Measurements from ENCODE around the gene DSTN.

The DSTN gene

DNA sequence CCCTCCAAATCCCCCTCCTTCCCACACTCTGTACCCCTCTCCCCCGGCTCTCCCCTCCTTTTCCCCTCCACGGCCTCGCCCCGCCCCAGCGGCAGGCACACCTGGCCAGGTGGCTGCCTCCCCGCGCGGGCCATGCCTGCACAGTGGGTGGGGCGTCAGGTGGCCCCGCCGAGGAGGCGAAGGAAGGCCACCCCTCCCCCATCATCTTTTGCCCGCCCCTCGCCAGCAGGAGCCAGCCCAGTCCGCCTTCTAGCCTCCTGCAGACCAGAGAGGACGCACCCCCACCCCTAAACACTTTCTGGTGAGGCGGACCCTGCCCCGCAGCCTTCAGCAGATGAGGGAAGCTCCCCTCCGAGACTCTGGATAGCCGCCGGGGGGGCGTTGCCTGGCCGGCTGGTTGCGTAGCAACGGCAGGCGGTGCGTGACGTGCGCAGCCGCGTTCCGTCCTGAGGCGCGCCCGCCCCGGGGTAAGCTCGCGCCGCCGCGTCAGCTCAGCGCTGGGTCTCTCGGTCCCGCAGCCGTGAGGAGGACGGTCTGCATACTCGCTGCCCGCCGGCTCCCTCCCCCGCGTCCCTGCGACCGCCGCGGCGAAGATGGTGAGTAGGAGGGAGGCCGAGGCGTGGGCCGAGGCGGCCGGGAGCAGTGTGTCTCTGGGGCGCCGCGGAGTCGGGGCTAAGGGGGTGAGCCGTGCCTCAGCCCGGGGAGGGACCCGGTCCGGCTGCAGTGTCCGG, at the start of gene DSTN:
Gene DSTN, plus strand, starts transcription at position 460 of the 731 bp plus-strand sequence. Its CDS starts 134 bp downstream, at position 594.
- Histone ChIP-seq H3K9ac (ENCODE audit: low read depth, low read length) (peak within 1 kb of the TSS; percentile 84), H3K9me3 (ENCODE audit: control insufficient read depth, insufficient read depth, low read length) (no peaks in the 10 kb centered on the region), H3K4me3 (ENCODE audit: low read depth, low read length) (peak within 1 kb of the TSS; percentile 82), H3K27me3 (ENCODE audit: control insufficient read depth, insufficient read depth, low read length) (no peaks in the 10 kb centered on the region), H3K4me1 (ENCODE audit: control insufficient read depth, insufficient read depth, low read length) (peaks cover 38% of the 10 kb centered on the region), H3K36me3 (ENCODE audit: control insufficient read depth, insufficient read depth, low read length) (no peaks in the 10 kb centered on the region), H3K27ac (ENCODE audit: low read depth, low read length) (peak within 1 kb of the TSS; percentile 96)

DNA sequence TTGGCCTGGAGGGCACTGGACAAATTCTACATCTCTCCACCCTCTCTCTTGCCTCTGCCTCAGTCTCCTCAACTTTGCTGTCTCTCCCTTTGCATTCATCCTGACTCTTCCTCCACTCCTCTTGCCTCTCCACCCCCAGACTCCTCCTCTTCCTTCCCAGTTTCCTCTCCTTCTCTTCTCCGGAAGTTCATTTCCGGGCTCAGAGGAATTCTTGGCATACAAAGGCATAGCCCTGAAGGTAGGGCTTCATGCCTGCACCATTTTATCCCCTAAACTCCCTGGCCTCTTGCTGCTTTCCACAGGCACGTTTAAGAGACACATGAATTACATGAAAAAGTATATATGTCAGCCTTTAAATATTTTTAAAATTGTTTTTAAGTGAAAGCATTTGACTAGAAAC, 49.3 kb upstream of the DSTN start:
- Histone ChIP-seq H3K36me3 (ENCODE audit: control insufficient read depth, insufficient read depth, low read length) (no peaks in the 10 kb centered on the region), H3K4me1 (ENCODE audit: control insufficient read depth, insufficient read depth, low read length) (peaks cover 6% of the 10 kb centered on the region; the same call in 1 of the 2 replicates), H3K27me3 (ENCODE audit: control insufficient read depth, insufficient read depth, low read length) (no peaks in the 10 kb centered on the region), H3K4me3 (ENCODE audit: low read depth, low read length) (no peak overlapping the region), H3K27ac (ENCODE audit: low read depth, low read length) (no peak overlapping the region), H3K9ac (ENCODE audit: low read depth, low read length) (no peak overlapping the region), H3K9me3 (ENCODE audit: control insufficient read depth, insufficient read depth, low read length) (no peaks in the 10 kb centered on the region)

DNA sequence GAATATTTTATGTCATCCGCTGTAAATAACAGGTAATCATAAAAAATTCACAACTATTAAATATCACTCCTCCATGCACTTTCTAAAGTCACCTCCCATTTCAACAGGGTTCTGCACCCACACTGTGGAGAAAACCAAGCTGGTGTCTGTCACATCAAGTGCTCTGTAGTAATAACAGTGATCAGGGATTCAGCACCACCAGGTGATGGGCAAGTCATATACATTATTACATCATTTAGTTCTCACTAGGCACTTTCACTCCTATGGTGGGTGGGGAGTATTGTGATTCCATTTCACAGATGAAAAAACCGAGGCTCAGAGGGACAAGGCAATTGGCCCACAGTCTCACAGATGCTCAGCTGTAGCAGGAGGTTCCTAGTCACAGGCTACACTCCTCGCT, 47.3 kb upstream of the DSTN start:
- H3K27ac ChIP-seq (ENCODE audit: low read depth, low read length): no peak overlapping the region
- no peak overlapping the region for H3K9ac ChIP-seq (ENCODE audit: low read depth, low read length)
- no peaks in the 10 kb centered on the region for H3K36me3 ChIP-seq (ENCODE audit: control insufficient read depth, insufficient read depth, low read length)
- H3K4me1 ChIP-seq (ENCODE audit: control insufficient read depth, insufficient read depth, low read length): peaks cover 6% of the 10 kb centered on the region; the same call in 1 of the 2 replicates
- H3K4me3 ChIP-seq (ENCODE audit: low read depth, low read length): no peak overlapping the region
- no peaks in the 10 kb centered on the region for H3K9me3 ChIP-seq (ENCODE audit: control insufficient read depth, insufficient read depth, low read length)
- no peaks in the 10 kb centered on the region for H3K27me3 ChIP-seq (ENCODE audit: control insufficient read depth, insufficient read depth, low read length)

DNA sequence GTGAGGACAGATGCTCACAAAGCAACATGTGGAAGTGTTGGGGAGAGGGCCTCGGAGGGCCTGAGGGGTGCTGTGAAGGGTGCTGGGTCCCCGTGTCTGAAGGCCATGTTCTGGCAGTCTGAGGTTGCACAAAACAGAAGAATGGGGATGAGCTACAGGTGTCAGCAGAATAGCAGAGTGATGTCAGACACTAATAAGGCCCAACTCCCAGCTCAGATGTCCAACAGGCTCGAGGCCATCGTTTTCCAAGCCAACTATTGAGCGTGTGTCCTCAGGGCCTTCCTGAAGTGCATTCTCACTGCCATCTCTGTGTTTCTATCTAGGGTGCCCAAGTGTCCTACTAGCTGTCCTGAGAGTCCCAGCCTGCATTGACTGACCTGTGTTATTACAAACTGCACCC, 46.5 kb upstream of the DSTN start:
- Histone ChIP-seq H3K9ac (ENCODE audit: low read depth, low read length) (no peak overlapping the region), H3K4me3 (ENCODE audit: low read depth, low read length) (no peak overlapping the region), H3K4me1 (ENCODE audit: control insufficient read depth, insufficient read depth, low read length) (peaks cover 6% of the 10 kb centered on the region; the same call in 1 of the 2 replicates), H3K36me3 (ENCODE audit: control insufficient read depth, insufficient read depth, low read length) (no peaks in the 10 kb centered on the region), H3K27ac (ENCODE audit: low read depth, low read length) (no peak overlapping the region), H3K9me3 (ENCODE audit: control insufficient read depth, insufficient read depth, low read length) (no peaks in the 10 kb centered on the region), H3K27me3 (ENCODE audit: control insufficient read depth, insufficient read depth, low read length) (no peaks in the 10 kb centered on the region)

DNA sequence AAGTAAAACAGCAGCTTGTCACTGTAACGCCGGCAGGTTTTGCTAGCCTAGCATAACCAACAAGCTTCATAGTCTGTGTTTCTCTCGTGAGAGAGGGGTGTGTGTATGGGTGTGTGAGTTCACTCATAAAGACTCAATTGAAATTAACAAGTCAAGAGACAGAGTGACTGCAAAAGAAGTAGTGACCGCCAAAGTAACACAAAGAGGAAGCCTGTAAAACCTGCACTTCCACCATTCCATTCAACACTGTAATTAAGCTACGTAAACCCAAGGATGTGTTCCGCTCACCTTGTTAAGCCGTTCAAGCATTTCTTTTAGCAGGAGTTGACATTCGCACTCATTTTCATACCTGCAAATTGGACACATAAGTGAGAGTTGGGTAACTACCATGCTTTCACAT, 45.3 kb upstream of the DSTN start:
- peaks cover 6% of the 10 kb centered on the region; the same call in 1 of the 2 replicates for H3K4me1 ChIP-seq (ENCODE audit: control insufficient read depth, insufficient read depth, low read length)
- no peak overlapping the region for H3K9ac ChIP-seq (ENCODE audit: low read depth, low read length)
- no peak overlapping the region for H3K27ac ChIP-seq (ENCODE audit: low read depth, low read length)
- no peaks in the 10 kb centered on the region for H3K27me3 ChIP-seq (ENCODE audit: control insufficient read depth, insufficient read depth, low read length)
- H3K36me3 ChIP-seq (ENCODE audit: control insufficient read depth, insufficient read depth, low read length): no peaks in the 10 kb centered on the region
- H3K4me3 ChIP-seq (ENCODE audit: low read depth, low read length): no peak overlapping the region
- no peaks in the 10 kb centered on the region for H3K9me3 ChIP-seq (ENCODE audit: control insufficient read depth, insufficient read depth, low read length)

DNA sequence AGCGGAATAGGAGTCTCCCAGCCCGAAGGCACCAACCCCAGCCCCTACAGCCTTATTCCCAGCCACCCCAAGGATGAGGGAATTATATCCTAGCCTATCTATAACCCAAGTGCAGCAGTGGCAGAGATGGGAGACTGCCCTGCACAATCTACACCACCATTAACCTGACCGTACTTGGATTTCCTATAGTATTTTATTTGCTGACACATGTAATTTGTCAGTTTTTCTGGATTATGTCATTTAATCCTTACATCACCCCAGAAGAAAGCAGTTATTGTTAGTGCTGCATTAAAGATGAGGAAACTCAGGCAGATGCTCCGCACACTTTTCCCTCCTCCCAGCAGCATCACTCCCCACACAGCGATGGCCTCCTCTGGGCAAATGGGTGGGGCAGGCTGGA, 44.7 kb upstream of the DSTN start:
- peaks cover 6% of the 10 kb centered on the region; the same call in 1 of the 2 replicates for H3K4me1 ChIP-seq (ENCODE audit: control insufficient read depth, insufficient read depth, low read length)
- H3K4me3 ChIP-seq (ENCODE audit: low read depth, low read length): no peak overlapping the region
- no peaks in the 10 kb centered on the region for H3K9me3 ChIP-seq (ENCODE audit: control insufficient read depth, insufficient read depth, low read length)
- no peaks in the 10 kb centered on the region for H3K36me3 ChIP-seq (ENCODE audit: control insufficient read depth, insufficient read depth, low read length)
- H3K27ac ChIP-seq (ENCODE audit: low read depth, low read length): no peak overlapping the region
- H3K9ac ChIP-seq (ENCODE audit: low read depth, low read length): no peak overlapping the region
- H3K27me3 ChIP-seq (ENCODE audit: control insufficient read depth, insufficient read depth, low read length): peaks cover under 1% of the 10 kb centered on the region; the same call in 1 of the 2 replicates

DNA sequence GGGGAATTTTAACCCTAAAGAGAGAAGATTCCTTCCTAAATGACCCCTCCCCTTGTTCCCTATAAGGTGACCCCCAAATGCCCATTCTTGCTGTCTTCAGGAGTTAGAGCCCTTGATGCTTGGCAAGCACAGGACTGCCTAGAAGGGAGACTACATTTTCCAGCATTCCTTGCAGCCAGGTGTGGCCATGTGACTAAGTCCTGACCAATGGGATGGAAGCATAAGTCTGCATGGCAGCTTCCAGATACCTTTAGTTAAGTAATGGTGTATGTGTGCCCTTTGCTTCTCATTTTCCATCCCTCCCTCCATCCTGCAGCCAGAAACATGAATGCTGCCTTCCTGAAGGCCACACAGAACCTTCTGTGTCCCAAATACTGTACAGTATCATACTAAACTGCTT, 44.2 kb upstream of the DSTN start:
- H3K4me3 ChIP-seq (ENCODE audit: low read depth, low read length): no peak overlapping the region
- H3K36me3 ChIP-seq (ENCODE audit: control insufficient read depth, insufficient read depth, low read length): no peaks in the 10 kb centered on the region
- H3K9me3 ChIP-seq (ENCODE audit: control insufficient read depth, insufficient read depth, low read length): no peaks in the 10 kb centered on the region
- peaks cover 6% of the 10 kb centered on the region for H3K27me3 ChIP-seq (ENCODE audit: control insufficient read depth, insufficient read depth, low read length)
- H3K4me1 ChIP-seq (ENCODE audit: control insufficient read depth, insufficient read depth, low read length): peaks cover 2% of the 10 kb centered on the region; the same call in 1 of the 2 replicates
- no peak overlapping the region for H3K27ac ChIP-seq (ENCODE audit: low read depth, low read length)
- no peak overlapping the region for H3K9ac ChIP-seq (ENCODE audit: low read depth, low read length)

DNA sequence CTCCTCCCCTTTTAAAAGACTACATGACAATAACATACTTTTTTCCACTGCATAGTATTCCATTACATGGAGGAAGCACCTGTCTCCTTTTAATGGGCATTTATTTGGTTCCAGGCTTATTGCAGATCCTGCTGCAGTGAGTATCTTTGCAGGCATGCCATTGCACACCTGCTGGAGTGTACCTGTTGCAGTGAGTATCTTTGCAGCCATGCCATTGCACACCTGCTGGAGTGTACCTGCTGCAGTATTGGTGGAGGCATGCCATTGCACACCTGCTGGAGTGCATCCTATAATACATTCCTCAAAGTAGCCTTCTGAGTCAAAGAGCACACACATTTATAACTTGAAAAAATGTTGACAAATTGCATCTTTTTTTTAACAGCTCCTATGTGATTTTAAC, 40.3 kb upstream of the DSTN start:
- no peak overlapping the region for H3K27ac ChIP-seq (ENCODE audit: low read depth, low read length)
- H3K36me3 ChIP-seq (ENCODE audit: control insufficient read depth, insufficient read depth, low read length): no peaks in the 10 kb centered on the region

DNA sequence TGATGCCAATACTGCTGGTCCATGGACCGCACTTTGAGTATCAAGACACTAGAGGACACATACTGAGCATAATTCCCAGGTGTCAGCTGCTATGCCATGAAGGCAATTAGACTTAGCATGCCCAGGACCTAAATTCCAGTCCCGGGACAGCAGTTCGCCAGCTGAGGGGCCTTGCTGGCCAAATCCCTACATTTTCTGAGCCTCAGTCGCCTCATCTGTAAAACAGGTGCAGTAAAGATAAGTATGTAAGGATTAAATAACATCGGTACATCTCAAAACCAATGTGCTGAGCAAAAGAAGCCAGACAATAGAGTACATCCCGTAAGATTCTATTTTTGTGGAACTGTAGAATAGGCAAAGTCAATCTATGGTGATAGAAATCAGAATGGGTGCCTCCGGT, 39.7 kb upstream of the DSTN start:
- Histone ChIP-seq H3K36me3 (ENCODE audit: control insufficient read depth, insufficient read depth, low read length) (no peaks in the 10 kb centered on the region), H3K4me3 (ENCODE audit: low read depth, low read length) (peak overlapping the region; percentile 59), H3K27ac (ENCODE audit: low read depth, low read length) (no peak overlapping the region), H3K27me3 (ENCODE audit: control insufficient read depth, insufficient read depth, low read length) (peaks cover 8% of the 10 kb centered on the region), H3K9ac (ENCODE audit: low read depth, low read length) (no peak overlapping the region), H3K4me1 (ENCODE audit: control insufficient read depth, insufficient read depth, low read length) (peaks cover 21% of the 10 kb centered on the region), H3K9me3 (ENCODE audit: control insufficient read depth, insufficient read depth, low read length) (no peaks in the 10 kb centered on the region)

More for the DNA sequence above, 40.3 kb upstream of the DSTN start:
- peaks cover 8% of the 10 kb centered on the region for H3K27me3 ChIP-seq (ENCODE audit: control insufficient read depth, insufficient read depth, low read length)
- peaks cover 21% of the 10 kb centered on the region for H3K4me1 ChIP-seq (ENCODE audit: control insufficient read depth, insufficient read depth, low read length)
- no peak overlapping the region for H3K9ac ChIP-seq (ENCODE audit: low read depth, low read length)
- H3K9me3 ChIP-seq (ENCODE audit: control insufficient read depth, insufficient read depth, low read length): no peaks in the 10 kb centered on the region
- H3K4me3 ChIP-seq (ENCODE audit: low read depth, low read length): no peak overlapping the region

DNA sequence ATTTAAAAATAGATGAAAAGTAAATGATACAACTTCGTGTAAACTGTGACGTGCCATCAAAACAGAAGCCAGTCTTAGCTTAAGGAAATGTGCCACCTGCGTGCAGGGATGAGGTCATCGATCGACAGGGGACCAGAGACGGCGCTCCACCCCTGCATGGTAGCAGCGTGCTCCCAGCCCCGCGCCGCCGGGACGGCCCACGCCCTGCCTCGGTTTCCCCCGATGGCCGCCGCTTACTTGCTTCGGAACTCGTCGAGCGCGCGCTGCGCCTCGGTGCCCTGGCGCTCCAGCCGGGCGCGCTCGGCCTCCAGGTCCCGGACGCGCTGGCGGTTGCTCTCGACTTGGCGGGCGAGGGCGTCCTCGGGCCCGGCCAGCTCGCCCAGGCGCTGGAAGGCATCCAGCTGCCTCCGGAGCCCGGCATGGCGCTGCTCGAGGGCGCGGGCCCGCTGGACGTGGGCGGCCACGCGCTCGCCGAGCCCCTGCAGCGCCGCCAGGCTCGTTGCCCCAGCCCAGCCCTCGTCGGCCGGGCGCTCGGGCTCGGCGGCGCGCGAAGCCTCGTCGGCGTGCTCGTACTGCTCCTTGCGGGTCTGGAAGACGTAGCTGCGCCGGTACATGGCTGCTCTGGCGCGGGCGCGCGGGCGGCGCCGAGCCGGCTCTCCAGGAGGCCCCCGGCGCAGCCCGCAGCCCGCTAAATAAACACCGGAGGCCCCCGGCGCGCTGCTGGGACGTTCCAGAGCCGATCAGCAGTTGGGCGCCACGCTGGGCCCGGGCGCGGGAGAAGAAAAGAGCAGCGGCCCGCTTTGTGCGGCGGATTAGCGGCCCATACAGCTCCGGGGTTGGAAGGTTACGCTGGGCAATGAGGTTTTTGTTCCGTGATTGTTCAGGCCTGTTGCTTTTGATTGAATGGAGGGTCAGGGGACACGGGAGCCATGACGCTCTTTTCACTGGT, 38.9 kb upstream of the DSTN start, which contains the start of gene BFSP1:
Gene BFSP1, minus strand, starts transcription at position 664 of the 949 bp plus-strand sequence. Its CDS starts 50 bp downstream, at position 614.
- peaks cover 21% of the 10 kb centered on the region for H3K4me1 ChIP-seq (ENCODE audit: control insufficient read depth, insufficient read depth, low read length)
- peak within 1 kb of the TSS; percentile 59 for H3K4me3 ChIP-seq (ENCODE audit: low read depth, low read length)
- H3K36me3 ChIP-seq (ENCODE audit: control insufficient read depth, insufficient read depth, low read length): no peaks in the 10 kb centered on the region
- peak within 1 kb of the TSS; percentile 82 for H3K9ac ChIP-seq (ENCODE audit: low read depth, low read length)
- H3K9me3 ChIP-seq (ENCODE audit: control insufficient read depth, insufficient read depth, low read length): no peaks in the 10 kb centered on the region
- peaks cover 8% of the 10 kb centered on the region for H3K27me3 ChIP-seq (ENCODE audit: control insufficient read depth, insufficient read depth, low read length)
- H3K27ac ChIP-seq (ENCODE audit: low read depth, low read length): peak within 1 kb of the TSS; percentile 77

All from HUES48 (cell line).